Right lobe of liver (tissue), 6 donors: ENCODE measurements around the gene PPID. TPM values are rescaled to one million over a fixed set of nuclear protein-coding genes. Genes with fewer than 3 reads are reported as not detected.

Experiments used
- ATAC-seq, 4 donors: fragments of 200-7000 bp; cut with Tn5 transposase; one replicate each; pipeline ENCODE4 v1.9.1; 2020; ENCODE audit warnings: mild to moderate bottlenecking in 4 of 4, moderate library complexity in 4 of 4
- DNase-seq, 3 donors: peaks; one replicate each; pipeline ENCODE4 v3.0.0-alpha.2; 2020
- H3K27ac ChIP-seq, 3 donors: fragments of 200-600 bp; one replicate each; pipeline ENCODE4 v1.8.0; 2022
- H3K27me3 ChIP-seq, 2 donors: fragments of 200-600 bp; one replicate each; pipeline ENCODE4 v1.8.0; 2022
- H3K36me3 ChIP-seq, 4 donors: fragments of 200-600 bp; sonication (generic) in 1 of 4; one replicate each; pipeline versions ENCODE4 v1.5.1 to v1.8.0; 2017 to 2022; ENCODE audit warnings: control low read depth in 1 of 4
- H3K4me1 ChIP-seq, 4 donors: fragments of 200-600 bp; sonication (generic) in 1 of 4; one replicate each; pipeline versions ENCODE4 v1.5.1 to v1.8.0; 2017 to 2022; ENCODE audit warnings: control low read depth in 1 of 4
- H3K4me3 ChIP-seq, 3 donors: fragments of 200-600 bp; one replicate each; pipeline ENCODE4 v1.8.0; 2022
- H3K9me3 ChIP-seq, 4 donors: fragments of 200-600 bp; sonication (generic) in 1 of 4; one replicate each; pipeline versions ENCODE4 v1.5.1 to v1.8.0; 2017 to 2022; ENCODE audit warnings: control low read depth in 1 of 4
- CTCF ChIP-seq, 4 donors: fragments of 200-600 bp in 3 of 4; fragments of 450-650 bp in 1 of 4; IDR thresholded peaks; one replicate each; pipeline versions ENCODE4 v1.5.1 to v1.8.0; 2016 to 2022; ENCODE audit warnings: antibody characterized with exemption in 4 of 4, mild to moderate bottlenecking in 2 of 4
- POLR2A ChIP-seq: fragments of 450-650 bp; IDR thresholded peaks from one replicate; pipeline ENCODE4 v1.6.1; 2017; ENCODE audit warnings: antibody characterized with exemption, mild to moderate bottlenecking
- WGBS: methylation state at CpG from one replicate; pipeline ENCODE4 v1.1.6; 2018; ENCODE audit warnings: low coverage, low lambda C conversion rate; ENCODE audit not compliant: insufficient coverage; ENCODE audit errors: missing lambda C conversion rate; 5-methylcytosine and 5-hydroxymethylcytosine counted together
- intact Hi-C, 2 donors: fragments of 100-400 bp; cut with DNase I; formaldehyde crosslinking; loops; one replicate each; pipeline versions ENCODE4 v1.11.2 to v1.14.1; 2022
- total RNA-seq, 6 experiments: library from RNA; depleted of rRNA in 2 of 6; stranded (reverse); fragments of >200 nt in 2 of 6; fragmentation: NEBNext Ultra II Directional in 3 of 6; extraction: Animal tissue kit (Norgen Biotek cat#: 25700) in 3 of 6; gene quantifications; one replicate each; pipeline versions ENCODE4 v1.1.0 to v1.2.4, GENCODE V29; 2016 to 2023
- donor health status: DM: no; HTN: yes; CAD: no.
- donor health status: DM: no; HTN: no; CAD: no.
- donor health status: DM: no; HTN: no; CAD: no.
- donor health status: DM: no; HTN: yes; CAD: no.
- donor health status: DM: no; HTN: yes; CAD: no.

The PPID gene
- total RNA-seq, 6 experiments from 2014 or later: 12.6 to 31.4 (median 18.5) TPM

GRCh38 chr4:158688813-158689212 lies 34.4 kb downstream of the PPID start:
- H3K4me3 ChIP-seq: no peak overlapping the region
- H3K27me3 ChIP-seq: no peaks in the 10 kb centered on the region
- no peaks in the 10 kb centered on the region for H3K9me3 ChIP-seq
- WGBS: 71% methylated on average over 1 of the region's 1 CpG
- DNase-seq (no peak), ATAC-seq (no peak)
- H3K27ac ChIP-seq: no peak overlapping the region
- no peaks in the 10 kb centered on the region for H3K4me1 ChIP-seq
- intact Hi-C loops: no loop called here
- peaks cover 0 to 53% (median 26%) of the 10 kb centered on the region in 4 donors for H3K36me3 ChIP-seq
- TF ChIP-seq CTCF (IDR thresholded peaks at IDR 0.05): no peak
- no peak for TF ChIP-seq POLR2A

GRCh38 chr4:158682066-158682465 lies 41.1 kb downstream of the PPID start:
- Histone ChIP-seq H3K4me3 (no peak overlapping the region), H3K4me1 (peaks cover 0 to 5% (median 0%) of the 10 kb centered on the region in 4 donors), H3K36me3 (peaks cover 0 to 57% (median 21%) of the 10 kb centered on the region in 4 donors), H3K27ac (no peak overlapping the region), H3K27me3 (no peaks in the 10 kb centered on the region), H3K9me3 (no peaks in the 10 kb centered on the region)
- no peak for ATAC-seq
- 26% methylated on average over 2 of the region's 2 CpGs for WGBS
- TF ChIP-seq CTCF (IDR thresholded peaks at IDR 0.05) (no peak), POLR2A (no peak)
- no peak for DNase-seq
- intact Hi-C loops: no loop called here

GRCh38 chr4:158681629-158682028 lies 41.6 kb downstream of the PPID start:
- ATAC-seq (no peak), DNase-seq (no peak)
- Histone ChIP-seq H3K36me3 (peaks cover 0 to 53% (median 21%) of the 10 kb centered on the region in 4 donors), H3K4me3 (no peak overlapping the region), H3K27me3 (no peaks in the 10 kb centered on the region), H3K9me3 (no peaks in the 10 kb centered on the region), H3K27ac (no peak overlapping the region), H3K4me1 (peaks cover 0 to 8% (median 0%) of the 10 kb centered on the region in 4 donors)
- WGBS: 50% methylated on average over 1 of the region's 1 CpG
- TF ChIP-seq POLR2A (no peak), CTCF (IDR thresholded peaks at IDR 0.05) (no peak)
- intact Hi-C loops: no loop called here

GRCh38 chr4:158678767-158679166 lies 44.4 kb downstream of the PPID start:
- 86% methylated on average over 2 of the region's 2 CpGs for WGBS
- peaks cover 0 to 15% (median 0%) of the 10 kb centered on the region in 4 donors for H3K4me1 ChIP-seq
- no peak overlapping the region for H3K27ac ChIP-seq
- TF ChIP-seq CTCF (IDR thresholded peaks at IDR 0.05): no peak
- no peak for TF ChIP-seq POLR2A
- H3K4me3 ChIP-seq: no peak overlapping the region
- no peaks in the 10 kb centered on the region for H3K9me3 ChIP-seq
- peaks cover 0 to 33% (median 8%) of the 10 kb centered on the region in 4 donors for H3K36me3 ChIP-seq
- ATAC-seq (no peak), DNase-seq (no peak)
- no peaks in the 10 kb centered on the region for H3K27me3 ChIP-seq
- intact Hi-C loops: no loop called here

GRCh38 chr4:158676076-158676475 lies 47.1 kb downstream of the PPID start:
- H3K9me3 ChIP-seq: no peaks in the 10 kb centered on the region
- H3K27me3 ChIP-seq: no peaks in the 10 kb centered on the region
- H3K27ac ChIP-seq: no peak overlapping the region
- H3K4me1 ChIP-seq: peaks cover 0 to 24% (median 4%) of the 10 kb centered on the region in 4 donors
- ATAC-seq (no peak), DNase-seq (no peak)
- 82% methylated on average over 5 of the region's 5 CpGs for WGBS
- H3K36me3 ChIP-seq: peaks cover 0 to 10% (median 0%) of the 10 kb centered on the region in 4 donors
- TF ChIP-seq CTCF (IDR thresholded peaks at IDR 0.05) (no peak), POLR2A (no peak)
- intact Hi-C loops: no loop called here
- no peak overlapping the region for H3K4me3 ChIP-seq
